HEK293T (cell line): ENCODE data around the gene LRRFIP1.

Experiments used
- CTCF ChIA-PET: fragments of 350-600 bp; formaldehyde crosslinking; extraction: SDS; loops from one replicate; lab custom pipeline; 2021; ENCODE audit warnings: antibody characterized with exemption, inconsistent platforms; lab: Yijun Ruan, JAX
- POLR2A ChIA-PET: fragments of 350-600 bp; formaldehyde crosslinking; extraction: SDS; loops from one replicate; lab custom pipeline; 2020; ENCODE audit warnings: antibody characterized with exemption, inconsistent platforms; lab: Yijun Ruan, JAX
- DNase-seq: peaks from one replicate; pipeline ENCODE4 v3.0.0; 2012; ENCODE audit warnings: mixed read lengths; ENCODE audit errors: extremely low spot score
- ARNT ChIP-seq: fragments of 450-650 bp; IDR thresholded peaks from 2 replicates; pipeline ENCODE4 v1.6.1; 2017; ENCODE audit warnings: mild to moderate bottlenecking
- BHLHE40 ChIP-seq: fragments of 450-650 bp; IDR thresholded peaks from 2 replicates; pipeline ENCODE4 v1.6.1; 2016; ENCODE audit warnings: mild to moderate bottlenecking, moderate library complexity, borderline replicate concordance
- CTBP1 ChIP-seq: fragments of 450-650 bp; IDR thresholded peaks from 2 replicates; pipeline ENCODE4 v1.6.1; 2016; ENCODE audit warnings: borderline replicate concordance
- ELF4 ChIP-seq: fragments of 450-650 bp; IDR thresholded peaks from 2 replicates; pipeline ENCODE4 v1.6.1; 2017; ENCODE audit warnings: antibody characterized with exemption
- FOXA1 ChIP-seq: fragments of 450-650 bp; IDR thresholded peaks from 2 replicates; pipeline ENCODE4 v1.6.1; 2016; ENCODE audit warnings: mild to moderate bottlenecking
- FOXK2 ChIP-seq: fragments of 450-650 bp; IDR thresholded peaks from 2 replicates; pipeline ENCODE4 v1.6.1; 2016; ENCODE audit warnings: mild to moderate bottlenecking
- FOXM1 ChIP-seq: fragments of 450-650 bp; IDR thresholded peaks from 2 replicates; pipeline ENCODE4 v1.6.1; 2017; ENCODE audit warnings: mild to moderate bottlenecking, borderline replicate concordance
- HDGF ChIP-seq: fragments of 450-650 bp; IDR thresholded peaks from 2 replicates; pipeline ENCODE4 v1.6.1; 2017; ENCODE audit warnings: antibody characterized with exemption, borderline replicate concordance
- L3MBTL2 ChIP-seq: fragments of 450-650 bp; conservative IDR thresholded peaks from 2 replicates; pipeline ENCODE4 v1.6.1; 2016; ENCODE audit warnings: mild to moderate bottlenecking
- LEF1 ChIP-seq: fragments of 450-650 bp; IDR thresholded peaks from 2 replicates; pipeline ENCODE4 v1.6.1; 2017; ENCODE audit warnings: mild to moderate bottlenecking, borderline replicate concordance
- NFRKB ChIP-seq: fragments of 450-650 bp; IDR thresholded peaks from 2 replicates; pipeline ENCODE4 v1.6.1; 2016; ENCODE audit warnings: mild to moderate bottlenecking, moderate library complexity
- PKNOX1 ChIP-seq: fragments of 450-650 bp; IDR thresholded peaks from 2 replicates; pipeline ENCODE4 v1.6.1; 2016
- SP1 ChIP-seq: fragments of 450-650 bp; IDR thresholded peaks from 2 replicates; pipeline ENCODE4 v1.6.1; 2017
- SUZ12 ChIP-seq: fragments of 450-650 bp; IDR thresholded peaks from 2 replicates; pipeline ENCODE4 v1.6.1; 2016; ENCODE audit warnings: mild to moderate bottlenecking
- TARDBP ChIP-seq: fragments of 450-650 bp; IDR thresholded peaks from 2 replicates; pipeline ENCODE4 v1.6.1; 2016
- ZNF384 ChIP-seq: fragments of 450-650 bp; IDR thresholded peaks from 2 replicates; pipeline ENCODE4 v1.6.1; 2016

Gene LRRFIP1

GRCh38 chr2:237674731-237675276 is 47.4 kb downstream of the LRRFIP1 start:
- TF ChIP-seq CTBP1 (no peak), SP1 (no peak), ZNF384 (no peak), ELF4 (no peak), SUZ12 (no peak), HDGF (no peak), FOXK2 (no peak), FOXA1 (no peak), PKNOX1 (no peak), FOXM1 (no peak), LEF1 (no peak), TARDBP (no peak)
- DNase-seq: no peak
- POLR2A ChIA-PET: no interaction called here
- CTCF ChIA-PET: interaction anchor here (0.7 to 1.6 kb wide), 4 partner anchors 11 to 74 kb away, joined by 3 to 4 read pairs (median 4); no protein-coding TSS in a partner anchor

GRCh38 chr2:237675316-237675715 is 47.9 kb downstream of the LRRFIP1 start:
- no peak for TF ChIP-seq TARDBP
- TF ChIP-seq ELF4: no peak
- TF ChIP-seq SP1: no peak
- no peak for TF ChIP-seq ZNF384
- no peak for TF ChIP-seq L3MBTL2
- no peak for TF ChIP-seq SUZ12
- no peak for TF ChIP-seq LEF1
- TF ChIP-seq HDGF: no peak
- no peak for TF ChIP-seq CTBP1
- no peak for TF ChIP-seq FOXK2
- no peak for TF ChIP-seq ARNT
- no peak for TF ChIP-seq BHLHE40
- ChIA-PET CTCF (interaction anchor here (1.2 to 1.6 kb wide), 3 partner anchors 10 to 13 kb away, joined by 4 read pairs; no protein-coding TSS in a partner anchor), POLR2A (no interaction called here)
- no peak for DNase-seq

- DNase-seq: no peak
- CTCF ChIA-PET: no interaction called here
- POLR2A ChIA-PET: no interaction called here
- TF ChIP-seq L3MBTL2: no peak
- TF ChIP-seq PKNOX1: no peak
- TF ChIP-seq FOXM1: no peak
- TF ChIP-seq ARNT: no peak
- TF ChIP-seq SUZ12: no peak
- no peak for TF ChIP-seq BHLHE40
- no peak for TF ChIP-seq ZNF384
- TF ChIP-seq ELF4: no peak
- no peak for TF ChIP-seq FOXK2
- TF ChIP-seq LEF1: no peak
- no peak for TF ChIP-seq CTBP1
- no peak for TF ChIP-seq FOXA1
- TF ChIP-seq HDGF: no peak
- TF ChIP-seq TARDBP: no peak
- TF ChIP-seq NFRKB: no peak
- TF ChIP-seq SP1: no peak
Measured at GRCh38 chr2:237680702-237681478, 53.5 kb downstream of the LRRFIP1 start.

- no peak for DNase-seq
- ChIA-PET CTCF (interaction anchor here (0.7 to 1.2 kb wide), 3 partner anchors 8 to 95 kb away, joined by 3 to 8 read pairs (median 3); no protein-coding TSS in a partner anchor), POLR2A (interaction anchor here (1.4 kb wide), 1 partner anchor 10 kb away, joined by 3 read pairs; no protein-coding TSS in a partner anchor)
- TF ChIP-seq FOXK2 (no peak), FOXA1 (no peak), CTBP1 (no peak), BHLHE40 (no peak), FOXM1 (no peak), NFRKB (no peak)
Measured at GRCh38 chr2:237682151-237682550, 54.8 kb downstream of the LRRFIP1 start.

- no peak for TF ChIP-seq FOXM1
- no peak for TF ChIP-seq SUZ12
- TF ChIP-seq TARDBP: no peak
- no peak for TF ChIP-seq PKNOX1
- TF ChIP-seq ELF4: no peak
- no peak for TF ChIP-seq FOXK2
- TF ChIP-seq NFRKB: no peak
- ChIA-PET CTCF (interaction anchor here (0.7 kb wide), 1 partner anchor 96 kb away, joined by 3 read pairs; no protein-coding TSS in a partner anchor), POLR2A (interaction anchor here (1.4 kb wide), 1 partner anchor 9 kb away, joined by 3 read pairs; no protein-coding TSS in a partner anchor)
- DNase-seq: no peak
Measured at GRCh38 chr2:237682856-237683670, 55.7 kb downstream of the LRRFIP1 start.
